K562 (cell line): ENCODE measurements around the gene RUNX1. TPM values are rescaled to one million over a fixed set of nuclear protein-coding genes. Genes with fewer than 3 reads are reported as not detected.
A peak's percentile ranks its signal among the peaks of the same experiment; 100 is the strongest.

Source experiments
- ADNP ChIP-seq: fragments of 200-800 bp; sonication (Bioruptor generic); IDR thresholded peaks from 2 replicates; pipeline ENCODE4 v1.6.1; 2016; ENCODE audit warnings: missing genetic modification characterization, missing compliant biosample characterization
- ARID4B ChIP-seq: sonication (generic); formaldehyde crosslinking; IDR thresholded peaks from 2 replicates; pipeline ENCODE4 v1.8.0; 2022; ENCODE audit warnings: mild to moderate bottlenecking, missing genetic modification reagents
- BRF1 ChIP-seq: IDR thresholded peaks from 3 replicates; pipeline ENCODE4 v1.6.1; 2011; ENCODE audit warnings: borderline replicate concordance, mild to moderate bottlenecking; ENCODE audit not compliant: insufficient read length; ENCODE audit errors: extremely low read depth
- CBX1 ChIP-seq: sonication (generic); IDR thresholded peaks from 2 replicates; pipeline ENCODE4 v1.6.1; 2016; ENCODE audit warnings: antibody characterized with exemption, low read depth, mild to moderate bottlenecking
- CBX3 ChIP-seq, 2 experiments: IDR thresholded peaks; 1 replicate in 1 of 2; 2 replicates in 1 of 2; pipeline ENCODE4 v1.6.1; 2012; ENCODE audit warnings: inconsistent platforms in 2 of 2, low read length in 2 of 2, borderline replicate concordance in 1 of 2, control low read depth in 1 of 2
- CC2D1A ChIP-seq: fragments of 450-650 bp; IDR thresholded peaks from 2 replicates; pipeline ENCODE4 v1.6.1; 2017; ENCODE audit warnings: mild to moderate bottlenecking
- CHD1 ChIP-seq: fragments of 200-600 bp; sonication (generic); IDR thresholded peaks from one replicate; pipeline ENCODE4 v1.6.1; 2012; ENCODE audit warnings: mild to moderate bottlenecking, moderate library complexity, low read length, inconsistent platforms
- COPS2 ChIP-seq: fragments of 450-650 bp; conservative IDR thresholded peaks from 2 replicates; pipeline ENCODE4 v1.6.1; 2016; ENCODE audit warnings: mild to moderate bottlenecking, moderate library complexity
- DPF2 ChIP-seq: fragments of 450-650 bp; IDR thresholded peaks from 2 replicates; pipeline ENCODE4 v1.6.1; 2016
- ETV6 ChIP-seq, 3 experiments: fragments of 150-350 bp in 1 of 3; sonication (generic) in 1 of 3; formaldehyde crosslinking in 1 of 3; IDR thresholded peaks; 2 replicates each; pipeline versions ENCODE4 v1.6.1 to v1.8.0; 2014 to 2022; ENCODE audit warnings: borderline replicate concordance in 2 of 3, low read depth in 2 of 3, antibody characterized with exemption in 1 of 3, low read length in 1 of 3, mild to moderate bottlenecking in 1 of 3, missing genetic modification reagents in 1 of 3
- GABPA ChIP-seq: fragments of 200-800 bp; sonication (Bioruptor generic); conservative IDR thresholded peaks from 2 replicates; pipeline ENCODE4 v1.6.1; 2016; ENCODE audit warnings: low read depth, missing genetic modification characterization, missing compliant biosample characterization
- HDAC2 ChIP-seq: fragments of 450-650 bp; IDR thresholded peaks from 2 replicates; pipeline ENCODE4 v1.6.1; 2016; ENCODE audit warnings: mild to moderate bottlenecking
- HDGF ChIP-seq: fragments of 450-650 bp; IDR thresholded peaks from 2 replicates; pipeline ENCODE4 v1.6.1; 2016
- KDM1A ChIP-seq, 2 experiments: fragments of 450-650 bp; IDR thresholded peaks; 2 replicates each; pipeline ENCODE4 v1.6.1; 2016; ENCODE audit warnings: mild to moderate bottlenecking in 2 of 2
- NUFIP1 ChIP-seq: fragments of 450-650 bp; IDR thresholded peaks from 2 replicates; pipeline ENCODE4 v1.6.1; 2018; ENCODE audit not compliant: partially characterized antibody
- RBM25 ChIP-seq: fragments of 200-400 bp; formaldehyde crosslinking; IDR thresholded peaks from 2 replicates; pipeline ENCODE4 v1.6.1; 2018; ENCODE audit warnings: low read length, low read depth, moderate library complexity; ENCODE audit not compliant: severe bottlenecking
- RCOR1 ChIP-seq, 2 experiments: IDR thresholded peaks; 2 replicates each; pipeline ENCODE4 v1.6.1; 2012; ENCODE audit warnings: low read depth in 2 of 2, low read length in 2 of 2, borderline replicate concordance in 1 of 2, improper control_type of control experiment in 1 of 2
- SIN3A ChIP-seq, 2 experiments: fragments of 150-350 bp in 1 of 2; IDR thresholded peaks; 2 replicates each; pipeline ENCODE4 v1.6.1; 2011 to 2016; ENCODE audit warnings: borderline replicate concordance in 2 of 2, low read depth in 2 of 2, low read length in 2 of 2, mild to moderate bottlenecking in 2 of 2, moderate library complexity in 2 of 2; ENCODE audit not compliant: control insufficient read depth in 1 of 2
- U2AF1 ChIP-seq: fragments of 200-400 bp; formaldehyde crosslinking; optimal IDR thresholded peaks from 2 replicates; pipeline ENCODE3; 2017; ENCODE audit warnings: mild to moderate bottlenecking, low read depth, low read length, moderate library complexity
- ZC3H8 ChIP-seq: fragments of 450-650 bp; IDR thresholded peaks from 2 replicates; pipeline ENCODE4 v1.6.1; 2017
- ZNF518B ChIP-seq: fragments of 250-450 bp; sonication (Bioruptor Pico); IDR thresholded peaks from 2 replicates; pipeline ENCODE4 v1.5.0; 2021; ENCODE audit warnings: mild to moderate bottlenecking, moderate library complexity
- ZNF695 ChIP-seq: fragments of 450-650 bp; formaldehyde crosslinking; IDR thresholded peaks from 2 replicates; pipeline ENCODE4 v1.4.0; 2020; ENCODE audit warnings: mild to moderate bottlenecking, moderate library complexity
- ZSCAN29 ChIP-seq: fragments of 450-650 bp; IDR thresholded peaks from 2 replicates; pipeline ENCODE4 v1.6.1; 2017
- polyA plus RNA-seq, 8 experiments: library from polyadenylated mRNA; depleted of rRNA in 4 of 8; stranded (reverse) in 5 of 8; unstranded in 3 of 8; fragments of >200 nt; fragmentation: Nextera tagmentation in 2 of 8; fragmentation: Illumina TruSeq in 1 of 8; extraction: Ambion mirVana in 2 of 8; extraction: Trizol in 1 of 8; gene quantifications; 2 replicates each; pipeline versions ENCODE4 v1.2.1 to v1.2.3, GENCODE V29; 2011 to 2014; ENCODE audit warnings: inconsistent platforms in 1 of 8, missing spikeins in 1 of 8
- total RNA-seq, 7 experiments: library from RNA; depleted of rRNA in 6 of 7; stranded (reverse); fragments of >200 nt in 6 of 7; fragmentation: Illumina TruSeq in 2 of 7; extraction: Trizol in 2 of 7; gene quantifications; 2 replicates each; pipeline versions ENCODE4 v1.2.1 to v1.2.3, GENCODE V29; 2011 to 2021; ENCODE audit warnings: low replicate concordance in 1 of 7

RUNX1 gene
- total and polyA plus RNA-seq, 9 of the 15 experiments (the other 6 are each of a cell fraction or from before 2014, with no cell fraction given), result 2.2 to 68.6 (median 17.8) TPM

GRCh38 chr21:35024071-35024420, 25.1 kb downstream of the RUNX1 start (continued):
- TF ChIP-seq NUFIP1, result no peak
- TF ChIP-seq COPS2, result no peak
- TF ChIP-seq ZSCAN29, result no peak
- TF ChIP-seq CHD1, result no peak
- TF ChIP-seq HDGF, result no peak
- TF ChIP-seq ZNF518B (CRISPR knock-in tag), result no peak
- TF ChIP-seq U2AF1, result no peak
- TF ChIP-seq BRF1, result no peak
- TF ChIP-seq ZC3H8, result 0 out of 2 replicates have a peak, but pooled peaks have one; percentile 56
- no peak for TF ChIP-seq ARID4B
- TF ChIP-seq CBX1, result peak; percentile 93
- peak; percentile 79 for TF ChIP-seq ADNP
- peak; percentile 44; the same call in 1 of the 2 replicates for TF ChIP-seq CC2D1A
- peak in 1 of 2 experiments; percentile 90; a peak in 1 of 3 replicates for TF ChIP-seq CBX3 (IDR thresholded peaks at IDR 0.05; ENCODE audit: borderline replicate concordance in 1 of 2, low read length in 2 of 2)
- no peak for TF ChIP-seq DPF2
- TF ChIP-seq SIN3A (IDR thresholded peaks at IDR 0.05; ENCODE audit: borderline replicate concordance in 2 of 2, control insufficient read depth in 1 of 2, low read depth in 2 of 2, low read length in 2 of 2), result no peak
- TF ChIP-seq ZNF695 (CRISPR knock-in tag), result no peak
- TF ChIP-seq KDM1A (IDR thresholded peaks at IDR 0.05), result peak; percentile 83 to 93
- TF ChIP-seq RCOR1 (IDR thresholded peaks at IDR 0.05; ENCODE audit: borderline replicate concordance in 1 of 2, low read depth in 2 of 2, low read length in 2 of 2), result peak; percentile 36 to 90; a peak in 2 of 4 replicates
- peak; percentile 87 for TF ChIP-seq HDAC2
- no peak for TF ChIP-seq GABPA
- TF ChIP-seq ETV6 (IDR thresholded peaks at IDR 0.05; ENCODE audit: borderline replicate concordance in 1 of 2, low read depth in 2 of 2, low read length in 1 of 2), result no peak
- TF ChIP-seq ETV6 (CRISPR knock-in tag; IDR thresholded peaks at IDR 0.05; ENCODE audit: borderline replicate concordance), result no peak
- peak; percentile 100 for TF ChIP-seq RBM25
